GM12878 (cell line): ENCODE data around the gene GGT5. TPM values are rescaled to one million over a fixed set of nuclear protein-coding genes. Genes with fewer than 3 reads are reported as not detected.

Experiments used
- ATAC-seq: fragments of 200-7000 bp; cut with Tn5 transposase; 3 replicates; pipeline ENCODE4 v1.9.1; 2020; ENCODE audit warnings: mild to moderate bottlenecking, moderate library complexity
- BruUV-seq: library from RNA; stranded (reverse); fragments of 400-500 nt; replicated peaks from 2 replicates; lab custom pipeline; 2021; lab: Mats Ljungman, UMichigan
- CTCF ChIA-PET: fragments of 300-600 bp; sonication (Branson Sonifier 250); formaldehyde crosslinking; extraction: SDS; loops from one replicate; lab custom pipeline; 2021; ENCODE audit warnings: inconsistent platforms; lab: Yijun Ruan, JAX
- POLR2A ChIA-PET: fragments of 350-600 bp; formaldehyde crosslinking; extraction: SDS; loops from one replicate; lab custom pipeline; 2021; ENCODE audit warnings: inconsistent platforms; lab: Charles Lee
- RAD21 ChIA-PET: fragments of 300-600 bp; sonication (Branson Sonifier 250); formaldehyde crosslinking; loops from one replicate; lab custom pipeline; 2023; ENCODE audit warnings: antibody characterized with exemption; ENCODE audit not compliant: unreplicated experiment; lab: Charles Lee
- SMC1A ChIA-PET: fragments of 300-600 bp; sonication (Branson Sonifier 250); formaldehyde crosslinking; loops from one replicate; lab custom pipeline; 2023; ENCODE audit not compliant: unreplicated experiment, uncharacterized antibody; lab: Charles Lee
- DNase-seq: peaks from one replicate; pipeline ENCODE4 v3.0.0-alpha.2; 2011; ENCODE audit warnings: low read depth, low spot score
- FAIRE-seq: peaks from 3 replicates; lab custom pipeline; 2011; peaks lifted over from hg19 to GRCh38; lab: Jason Lieb, UNC
- H2AFZ ChIP-seq: 2 replicates; pipeline ENCODE4 v1.6.0; 2011; ENCODE audit warnings: low read depth, low read length, control low read depth; ENCODE audit not compliant: control insufficient read depth
- H3K27ac ChIP-seq: 2 replicates; pipeline ENCODE4 v1.5.1; 2011; ENCODE audit warnings: control low read depth; ENCODE audit not compliant: control insufficient read depth, insufficient read depth
- H3K27me3 ChIP-seq, 2 experiments: replicated peaks in 1 of 2; 2 replicates each; pipeline versions ENCODE4 v1.6.0 to v1.6.1; 2011; ENCODE audit warnings: low read length in 1 of 2; ENCODE audit not compliant: control insufficient read depth in 2 of 2, insufficient read depth in 2 of 2
- H3K36me3 ChIP-seq, 2 experiments: 2 replicates each; pipeline ENCODE4 v1.5.1; 2011; ENCODE audit warnings: low read length in 1 of 2; ENCODE audit not compliant: control insufficient read depth in 2 of 2, insufficient read depth in 2 of 2
- H3K4me1 ChIP-seq: 2 replicates; pipeline ENCODE4 v1.6.1; 2011; ENCODE audit warnings: mild to moderate bottlenecking, low read length, moderate library complexity, mixed read lengths; ENCODE audit not compliant: control insufficient read depth, insufficient read depth
- H3K4me2 ChIP-seq: 2 replicates; pipeline ENCODE4 v1.6.0; 2011; ENCODE audit warnings: control low read depth; ENCODE audit not compliant: control insufficient read depth, insufficient read depth
- H3K4me3 ChIP-seq: fragments of 200-600 bp; sonication (generic); 2 replicates; pipeline ENCODE4 v1.5.1; 2016
- H3K79me2 ChIP-seq: 2 replicates; pipeline ENCODE4 v1.6.0; 2011; ENCODE audit warnings: low read length; ENCODE audit not compliant: control insufficient read depth, insufficient read depth
- H3K9ac ChIP-seq: 2 replicates; pipeline ENCODE4 v1.8.0; 2011; ENCODE audit warnings: low read length, control low read depth, mixed read lengths; ENCODE audit not compliant: control insufficient read depth, insufficient read depth
- H3K9me3 ChIP-seq: replicated peaks from 3 replicates; pipeline ENCODE4 v1.5.1; 2011; ENCODE audit warnings: mild to moderate bottlenecking, low read length; ENCODE audit not compliant: control insufficient read depth, insufficient read depth
- H4K20me1 ChIP-seq: 2 replicates; pipeline ENCODE4 v1.6.0; 2011; ENCODE audit not compliant: control insufficient read depth, insufficient read depth
- ASH2L ChIP-seq: fragments of 300-600, 200-600 bp; sonication (generic); IDR thresholded peaks from 2 replicates; pipeline ENCODE4 v1.6.1; 2017; ENCODE audit warnings: low read depth, mild to moderate bottlenecking, borderline replicate concordance
- BCL11A ChIP-seq: IDR thresholded peaks from 2 replicates; pipeline ENCODE4 v1.6.1; 2011; ENCODE audit warnings: low read depth, low read length
- CBX5 ChIP-seq: sonication (generic); IDR thresholded peaks from 2 replicates; pipeline ENCODE4 v1.6.1; 2016; ENCODE audit warnings: low read depth, moderate library complexity, mild to moderate bottlenecking, inconsistent platforms
- CHD4 ChIP-seq: fragments of 200-600 bp; sonication (generic); IDR thresholded peaks from 2 replicates; pipeline ENCODE4 v1.6.1; 2016; ENCODE audit warnings: mild to moderate bottlenecking
- CUX1 ChIP-seq: IDR thresholded peaks from 2 replicates; pipeline ENCODE4 v1.6.1; 2012; ENCODE audit warnings: improper control_type of control experiment, low read depth, low read length; ENCODE audit not compliant: insufficient replicate concordance
- E2F8 ChIP-seq: fragments of 450-650 bp; IDR thresholded peaks from 2 replicates; pipeline ENCODE4 v1.6.1; 2018; ENCODE audit warnings: mild to moderate bottlenecking, low read depth, moderate library complexity; ENCODE audit not compliant: partially characterized antibody
- MXI1 ChIP-seq: fragments of 150-350 bp; IDR thresholded peaks from 2 replicates; pipeline ENCODE4 v1.6.1; 2011; ENCODE audit warnings: low read depth, mild to moderate bottlenecking, inconsistent platforms, low read length, improper control_type of control experiment
- PAX8 ChIP-seq: fragments of 450-650 bp; IDR thresholded peaks from 2 replicates; pipeline ENCODE4 v1.6.1; 2017; ENCODE audit warnings: mild to moderate bottlenecking, moderate library complexity
- POLR2AphosphoS5 ChIP-seq: IDR thresholded peaks from 2 replicates; pipeline ENCODE4 v1.6.1; 2011; ENCODE audit warnings: mild to moderate bottlenecking, low read length, inconsistent platforms
- SKIL ChIP-seq: fragments of 450-650 bp; IDR thresholded peaks from 2 replicates; pipeline ENCODE4 v1.6.1; 2017; ENCODE audit warnings: mild to moderate bottlenecking, low read depth, inconsistent platforms; ENCODE audit not compliant: poor library complexity, severe bottlenecking
- WGBS: methylation state at CpG from one replicate; pipeline ENCODE4 v1.1.6; 2016; ENCODE audit warnings: low lambda C conversion rate; ENCODE audit not compliant: insufficient replicate concordance, insufficient coverage; ENCODE audit errors: missing lambda C conversion rate; 5-methylcytosine and 5-hydroxymethylcytosine counted together
- in situ Hi-C: fragments of 300-500 bp; cut with MboI; formaldehyde crosslinking; loops from 9 replicates; pipeline ENCODE4 v1.14.3; 2018; ENCODE audit warnings: mixed read lengths
- intact Hi-C: fragments of 100-400 bp; cut with micrococcal nuclease; formaldehyde crosslinking; loops from one replicate; pipeline ENCODE4 v1.14.2; 2022; ENCODE audit not compliant: unreplicated experiment
- polyA plus RNA-seq, 11 experiments: library from polyadenylated mRNA; depleted of rRNA in 4 of 11; unstranded in 6 of 11; stranded (reverse) in 5 of 11; fragments of >200 nt; fragmentation: Nextera tagmentation in 4 of 11; fragmentation: Illumina TruSeq in 1 of 11; extraction: Ambion mirVana in 4 of 11; extraction: Trizol in 1 of 11; gene quantifications; 1 replicate in 1 of 11; 2 replicates in 10 of 11; pipeline versions ENCODE4 v1.2.1 to v1.2.3, GENCODE V29; 2011 to 2016; ENCODE audit warnings: inconsistent platforms in 2 of 11, missing spikeins in 2 of 11, low read depth in 1 of 11
- total RNA-seq, 4 experiments: library from RNA; depleted of rRNA in 3 of 4; stranded (reverse); fragments of >200 nt in 3 of 4; fragmentation: Illumina TruSeq in 1 of 4; extraction: Trizol in 1 of 4; gene quantifications; 2 replicates each; pipeline versions ENCODE4 v1.2.1 to v1.2.3, GENCODE V29; 2013 to 2021
- TF ChIP-seq, protein P1 (sequence below): fragments of 450-650 bp; IDR thresholded peaks from 2 replicates; pipeline ENCODE4 v1.6.1; 2016; ENCODE audit warnings: mild to moderate bottlenecking

The GGT5 gene
- total and polyA plus RNA-seq, 10 of the 15 experiments (the other 5 are each of a cell fraction or from before 2014, with no cell fraction given) = 0.34 TPM; not detected in 9

GRCh38 chr22:24177456-24177855 lies 67.4 kb downstream of the GGT5 start:
- Histone ChIP-seq H3K9ac (no peak overlapping the region), H3K9me3 (no peaks in the 10 kb centered on the region), H3K79me2 (no peaks in the 10 kb centered on the region), H3K27me3 (no peaks in the 10 kb centered on the region), H4K20me1 (no peaks in the 10 kb centered on the region), H3K27ac (no peak overlapping the region), H3K4me1 (no peaks in the 10 kb centered on the region), H3K36me3 (peaks cover 1 to 6% of the 10 kb centered on the region in 2 experiments; a peak in 3 of 4 replicates), H3K4me3 (no peak overlapping the region), H3K4me2 (no peak overlapping the region), H2AFZ (no peak overlapping the region)
- ChIA-PET CTCF (interaction anchor here (0.6 to 8.9 kb wide), 4 partner anchors 9 to 167 kb away, joined by 3 to 94 read pairs (median 3); partner anchors contain the start of gene CABIN1), RAD21 (interaction anchor here (0.5 to 1.3 kb wide), 2 partner anchors 20 to 53 kb away, joined by 3 read pairs; no protein-coding TSS in a partner anchor), SMC1A (no interaction called here), POLR2A (no interaction called here)
- intact Hi-C loops (loop anchor here (5.0 to 10.0 kb wide), 3 partner anchors 70 to 223 kb away; no protein-coding TSS in a partner anchor), in situ Hi-C loops (no loop called here)
- DNase-seq = no peak
- no peak for ATAC-seq
- TF ChIP-seq SKIL (no peak), CUX1 (no peak), CBX5 (no peak), PAX8 (no peak), MXI1 (no peak), CHD4 (no peak), E2F8 (no peak), POLR2AphosphoS5 (no peak), ASH2L (no peak), BCL11A (no peak)
- TF ChIP-seq, protein P1, sequence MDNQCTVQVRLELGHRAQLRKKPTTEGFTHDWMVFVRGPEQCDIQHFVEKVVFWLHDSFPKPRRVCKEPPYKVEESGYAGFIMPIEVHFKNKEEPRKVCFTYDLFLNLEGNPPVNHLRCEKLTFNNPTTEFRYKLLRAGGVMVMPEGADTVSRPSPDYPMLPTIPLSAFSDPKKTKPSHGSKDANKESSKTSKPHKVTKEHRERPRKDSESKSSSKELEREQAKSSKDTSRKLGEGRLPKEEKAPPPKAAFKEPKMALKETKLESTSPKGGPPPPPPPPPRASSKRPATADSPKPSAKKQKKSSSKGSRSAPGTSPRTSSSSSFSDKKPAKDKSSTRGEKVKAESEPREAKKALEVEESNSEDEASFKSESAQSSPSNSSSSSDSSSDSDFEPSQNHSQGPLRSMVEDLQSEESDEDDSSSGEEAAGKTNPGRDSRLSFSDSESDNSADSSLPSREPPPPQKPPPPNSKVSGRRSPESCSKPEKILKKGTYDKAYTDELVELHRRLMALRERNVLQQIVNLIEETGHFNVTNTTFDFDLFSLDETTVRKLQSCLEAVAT = no peak
- no TSS peak for BruUV-seq
- 93% methylated on average over 10 of the region's 10 CpGs for WGBS
- FAIRE-seq = no peak
